ENCODE data around the gene MBIP.
"Not testable (repeated sequence)": the region's sequence is repeated elsewhere in the genome, so short reads cannot be mapped to it uniquely, and the experiment has no call there.

The MBIP gene

GRCh38 chr14:36320200-36320896 is at the start of gene MBIP:
MBIP (minus strand) TSS chr14:36320637; CDS start chr14:36320588, 49 bp downstream.
- DNase-seq = peak; percentile 92

- no peak for DNase-seq
These were observed 47.7 kb upstream of the MBIP start for GRCh38 chr14:36367985-36368774.

GRCh38 chr14:36365766-36366165 is 45.3 kb upstream of the MBIP start:
- DNase-seq = no peak

- no peak for DNase-seq
These were observed 43.3 kb upstream of the MBIP start for GRCh38 chr14:36363704-36364103.

DNA sequence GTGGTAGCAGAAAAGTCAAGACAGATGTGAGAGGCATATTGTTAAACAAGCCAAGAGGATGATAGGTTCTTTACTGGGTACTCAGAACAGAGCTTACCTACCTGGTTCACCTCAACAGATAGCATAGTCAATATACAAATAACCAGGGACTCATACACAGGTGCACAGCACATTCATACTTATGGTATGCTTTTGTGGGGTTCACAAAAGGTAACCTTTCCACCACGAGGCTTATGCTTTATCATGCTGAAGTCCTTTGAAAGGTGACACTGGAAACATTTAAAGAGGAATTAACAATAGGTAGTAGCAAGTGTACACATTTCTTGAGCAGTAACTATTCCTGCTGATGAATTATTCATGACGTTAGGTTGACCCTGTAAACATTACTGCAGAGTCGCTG is 42.2 kb upstream of the MBIP start:
- no peak for DNase-seq

- no peak for DNase-seq
These were observed 40.9 kb upstream of the MBIP start for GRCh38 chr14:36361210-36361853.

- no peak for DNase-seq
These were observed 36.4 kb upstream of the MBIP start for GRCh38 chr14:36356862-36357261.

GRCh38 chr14:36346052-36346451 is 25.6 kb upstream of the MBIP start:
- DNase-seq = no peak

DNA sequence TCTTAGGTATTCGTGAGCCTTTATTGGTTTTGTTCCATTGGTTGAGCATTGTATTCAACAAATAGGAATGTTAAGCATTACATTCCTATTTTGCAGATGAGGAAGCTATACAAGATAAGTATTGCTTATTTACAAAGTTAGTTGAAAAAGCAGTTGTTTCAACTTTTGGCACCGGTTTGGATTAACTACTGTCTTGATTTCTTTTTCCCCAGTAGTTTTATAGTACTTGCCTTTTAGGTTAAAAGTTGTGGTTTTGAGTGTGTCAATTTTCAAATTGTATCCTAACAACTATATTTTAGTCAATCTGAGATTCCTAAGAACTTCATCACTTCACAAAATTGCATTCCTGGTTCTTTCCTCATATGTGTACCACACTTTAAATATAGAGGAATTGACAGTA is 23.8 kb upstream of the MBIP start:
- DNase-seq = no peak

DNA sequence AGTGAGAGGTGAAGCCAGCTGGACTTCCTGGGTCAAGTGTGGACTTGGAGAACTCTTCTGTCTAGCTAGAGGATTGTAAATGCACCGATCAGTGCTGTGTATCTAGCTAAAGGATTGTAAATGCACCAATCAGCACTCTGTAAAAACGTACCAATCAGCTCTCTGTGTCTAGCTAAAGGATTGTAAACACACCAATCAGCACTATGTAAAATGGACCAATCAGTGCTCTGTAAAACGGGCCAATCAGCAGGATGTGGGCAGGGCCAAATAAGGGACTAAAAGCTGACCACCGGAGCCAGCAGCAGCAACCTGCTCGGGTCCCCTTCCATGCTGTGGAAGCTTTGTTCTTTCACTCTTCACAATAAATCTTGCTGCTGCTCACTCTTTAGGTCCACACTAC is 21.4 kb upstream of the MBIP start:
- DNase-seq = not testable (repeated sequence)

DNA sequence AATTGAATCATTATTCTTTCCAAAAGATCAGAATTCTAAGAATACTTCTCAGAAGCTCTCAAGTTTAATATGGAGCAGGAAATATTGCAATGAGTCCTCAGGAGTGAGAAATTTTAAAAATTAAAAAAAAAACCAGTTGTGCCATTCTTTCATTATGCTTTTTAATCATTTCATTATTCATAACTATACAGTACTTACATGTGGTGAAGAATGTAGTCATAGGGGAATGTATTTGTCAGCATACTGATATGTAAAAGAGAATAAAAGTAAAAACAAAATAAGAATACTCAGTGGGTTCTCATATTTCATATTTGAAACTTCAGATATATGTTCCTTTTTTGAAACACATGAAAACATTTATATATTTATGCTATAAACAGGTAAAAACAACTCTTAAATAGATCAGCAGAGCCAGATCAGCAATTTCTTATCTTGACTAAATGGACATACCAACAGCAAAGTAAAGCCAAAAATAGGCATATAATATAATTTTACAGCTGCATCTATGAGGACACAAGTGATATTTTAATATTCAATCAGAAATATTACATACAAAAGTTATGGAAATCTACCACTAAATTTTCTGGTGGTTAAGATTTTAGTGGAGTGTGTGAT is 19.9 kb upstream of the MBIP start:
- no peak for DNase-seq

GRCh38 chr14:36339816-36340215 is 19.4 kb upstream of the MBIP start:
- DNase-seq = no peak

DNA sequence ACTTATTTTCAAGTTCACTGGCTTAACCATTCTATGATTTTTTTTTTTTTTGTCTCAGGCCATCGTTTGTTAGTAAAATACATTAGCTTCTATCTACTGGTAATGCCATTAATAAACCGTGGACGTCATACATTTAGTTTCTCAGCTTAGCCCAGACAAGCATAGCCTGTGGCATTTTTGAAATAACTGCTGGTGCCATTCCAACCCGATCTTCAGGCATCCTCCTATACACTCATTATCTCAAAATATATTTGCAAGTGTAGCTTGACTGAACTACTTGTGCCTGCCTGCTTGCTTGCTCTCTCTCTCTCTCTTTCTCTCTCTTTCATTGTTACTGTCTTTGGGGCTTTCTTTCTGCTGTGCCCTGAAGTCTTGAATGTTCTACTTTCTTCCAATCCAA is 12.7 kb upstream of the MBIP start:
- no peak for DNase-seq

DNA sequence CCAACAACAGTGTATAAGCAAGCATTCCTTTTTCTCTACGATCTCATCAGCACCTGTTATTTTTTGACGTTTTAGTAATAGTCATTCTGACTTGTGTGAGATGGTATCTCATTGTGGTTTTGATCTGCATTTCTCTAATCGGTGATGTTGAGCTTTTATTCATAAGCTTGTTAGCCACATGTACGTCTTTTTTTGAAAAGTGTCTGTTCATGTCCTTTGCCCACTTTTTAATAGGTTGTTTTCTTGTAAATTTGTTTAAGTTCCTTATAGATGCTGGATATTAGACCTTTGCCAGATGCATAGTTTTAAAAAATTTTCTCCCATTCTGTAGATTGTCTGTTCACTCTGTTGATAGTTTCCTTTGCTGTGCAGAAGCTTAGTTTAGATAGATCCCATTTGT is 7.1 kb upstream of the MBIP start:
- DNase-seq = not testable (repeated sequence)

DNA sequence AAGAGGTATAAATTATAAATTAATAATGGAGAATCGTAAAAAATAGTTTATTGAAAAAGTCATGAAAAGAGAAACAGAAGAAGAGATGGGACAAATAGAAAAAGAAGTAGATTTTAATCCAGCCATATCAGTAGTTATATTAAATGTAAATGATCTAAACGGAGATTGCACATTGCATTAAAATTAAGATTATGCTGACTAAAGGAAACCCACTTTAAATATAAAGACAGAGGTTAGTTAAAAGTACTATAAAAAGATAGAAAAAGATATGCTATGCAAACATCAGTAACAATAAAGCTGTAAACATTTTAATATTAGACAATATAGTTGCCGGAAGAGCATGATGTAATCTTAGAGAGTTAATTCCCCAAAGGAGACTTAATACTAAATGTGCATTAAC is 5.4 kb upstream of the MBIP start:
- DNase-seq = no peak

GRCh38 chr14:36324897-36325296 is 4.5 kb upstream of the MBIP start:
- no peak for DNase-seq

DNA sequence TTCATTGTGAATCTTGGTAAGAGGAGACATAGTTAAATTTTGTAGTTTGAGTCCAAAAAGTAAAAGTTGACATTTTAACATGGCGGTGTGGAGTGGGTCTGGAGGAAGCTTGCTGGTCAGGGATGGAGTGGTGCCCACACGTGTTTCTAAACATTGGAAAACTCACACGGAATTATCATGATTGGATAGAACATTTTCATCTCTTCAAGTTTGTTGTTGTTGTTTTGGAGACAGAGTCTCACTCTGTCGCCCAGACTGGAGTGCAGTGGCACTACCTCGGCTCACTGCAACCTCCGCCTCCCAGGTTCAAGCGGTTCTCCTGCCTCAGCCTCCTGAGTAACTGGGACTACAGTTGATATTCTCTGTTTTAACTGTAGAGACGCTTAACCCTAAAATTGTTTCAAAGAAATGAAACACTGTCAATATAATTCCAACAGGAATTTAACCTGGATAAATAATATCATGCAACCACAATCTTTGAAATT is 502 bp upstream of the MBIP start:
- DNase-seq = no peak

- no peak for DNase-seq
These were observed 588 bp downstream of the MBIP start for GRCh38 chr14:36319899-36320199.

- DNase-seq = no peak
These were observed 2.8 kb downstream of the MBIP start for GRCh38 chr14:36317650-36318049.

- DNase-seq = no peak
These were observed 4.3 kb downstream of the MBIP start for GRCh38 chr14:36316131-36316530.

- DNase-seq = no peak
These were observed 5.1 kb downstream of the MBIP start for GRCh38 chr14:36315159-36315853.

DNA sequence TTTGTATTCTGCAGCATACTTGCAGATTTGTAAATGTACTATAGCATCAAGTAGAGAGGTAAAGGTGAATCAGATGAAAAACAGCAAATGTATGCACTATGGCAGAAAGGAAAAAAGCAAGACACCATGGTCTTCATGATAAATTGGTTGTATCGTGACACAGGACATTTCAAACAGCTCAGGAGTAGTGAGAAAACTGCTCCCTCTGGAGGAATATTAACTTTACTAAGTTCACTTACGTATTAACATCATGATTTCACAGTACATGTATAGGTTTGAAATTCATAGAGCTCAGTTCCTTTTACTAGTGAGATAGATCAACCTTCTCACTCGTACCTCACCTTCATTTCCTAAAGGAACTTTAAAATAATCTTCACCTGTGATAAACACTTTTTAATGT is 6.5 kb downstream of the MBIP start:
- no peak for DNase-seq

GRCh38 chr14:36313206-36313605 is 7.2 kb downstream of the MBIP start:
- DNase-seq = no peak

Data from NCI-H226 (cell line).